ENCODE results near the gene ZNF358. TPM values are rescaled to one million over a fixed set of nuclear protein-coding genes. Genes with fewer than 3 reads are reported as not detected.
"Not testable (repeated sequence)": the region's sequence is repeated elsewhere in the genome, so short reads cannot be mapped to it uniquely, and the experiment has no call there.

ZNF358 gene
- total RNA-seq, 1 experiment from 2014 or later = 72.7 TPM

GRCh38 chr19:7535047-7535997 lies 19.4 kb downstream of the ZNF358 start, which contains the start of gene PNPLA6:
Gene PNPLA6, plus strand, starts transcription at chr19:7535717. Its CDS starts 72 bp downstream, at chr19:7535789.
- DNase-seq (ENCODE audit: low spot score) = peak; percentile 89

- DNase-seq (ENCODE audit: low spot score) = no peak
These were observed 20.2 kb downstream of the ZNF358 start for GRCh38 chr19:7535998-7536695.

- DNase-seq (ENCODE audit: low spot score) = not testable (repeated sequence)
These were observed 23.1 kb downstream of the ZNF358 start for GRCh38 chr19:7538990-7539389.

- no peak for DNase-seq (ENCODE audit: low spot score)
These were observed 24.0 kb downstream of the ZNF358 start for GRCh38 chr19:7539827-7540425.

GRCh38 chr19:7540761-7541474 lies 25.0 kb downstream of the ZNF358 start:
- DNase-seq (ENCODE audit: low spot score) = peak; percentile 70

- DNase-seq (ENCODE audit: low spot score) = no peak
These were observed 25.5 kb downstream of the ZNF358 start for GRCh38 chr19:7541475-7541824.

GRCh38 chr19:7541828-7542443 lies 26.0 kb downstream of the ZNF358 start:
- no peak for DNase-seq (ENCODE audit: low spot score)

- DNase-seq (ENCODE audit: low spot score) = no peak
These were observed 26.8 kb downstream of the ZNF358 start for GRCh38 chr19:7542556-7543348.

- DNase-seq (ENCODE audit: low spot score) = no peak
These were observed 28.7 kb downstream of the ZNF358 start for GRCh38 chr19:7544626-7545025.

GRCh38 chr19:7545300-7545699 lies 29.4 kb downstream of the ZNF358 start:
- DNase-seq (ENCODE audit: low spot score) = no peak

- DNase-seq (ENCODE audit: low spot score) = no peak
These were observed 30.0 kb downstream of the ZNF358 start for GRCh38 chr19:7545904-7546303.

- no peak for DNase-seq (ENCODE audit: low spot score)
These were observed 31.3 kb downstream of the ZNF358 start for GRCh38 chr19:7547159-7547558.

- no peak for DNase-seq (ENCODE audit: low spot score)
These were observed 33.7 kb downstream of the ZNF358 start for GRCh38 chr19:7549429-7550148.

- DNase-seq (ENCODE audit: low spot score) = no peak
These were observed 34.4 kb downstream of the ZNF358 start for GRCh38 chr19:7550169-7550770.

GRCh38 chr19:7550987-7551761 lies 35.3 kb downstream of the ZNF358 start:
- DNase-seq (ENCODE audit: low spot score) = no peak

GRCh38 chr19:7552781-7553180 lies 36.9 kb downstream of the ZNF358 start:
- DNase-seq (ENCODE audit: low spot score) = no peak

GRCh38 chr19:7554565-7554964 lies 38.7 kb downstream of the ZNF358 start:
- DNase-seq (ENCODE audit: low spot score) = no peak

- no peak for DNase-seq (ENCODE audit: low spot score)
These were observed 39.3 kb downstream of the ZNF358 start for GRCh38 chr19:7554990-7555864.

Measured in A172 (cell line).